Measurements from ENCODE around the gene SERTAD2. TPM values are rescaled to one million over a fixed set of nuclear protein-coding genes. Genes with fewer than 3 reads are reported as not detected.

SERTAD2 gene
- total RNA-seq, 4 donors from 2014 or later = 15.9 to 18.8 (median 17.4) TPM

DNA sequence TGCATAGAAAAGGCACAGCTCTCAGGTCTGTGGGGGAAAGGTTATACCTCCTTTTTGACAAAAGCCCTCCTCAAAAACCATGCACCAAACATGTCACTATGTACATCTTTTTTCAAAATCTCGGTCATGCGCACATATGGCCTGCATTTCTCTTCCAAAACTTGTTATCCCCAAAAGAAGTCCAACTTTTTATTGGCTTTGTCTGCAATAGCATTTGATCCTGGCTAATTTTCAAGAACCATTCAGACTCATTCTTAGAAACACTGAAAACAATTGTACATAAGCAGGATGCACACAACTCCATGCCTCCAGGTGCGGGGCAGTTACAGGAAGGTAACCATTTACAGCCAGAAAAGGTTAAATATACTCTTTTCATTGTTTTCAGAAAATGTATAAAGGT, 21.9 kb downstream of the SERTAD2 start:
- no peak for DNase-seq (ENCODE audit: low spot score in 2 of 2)
- 89 to 95% methylated on average over 3 of the region's 3 CpGs for WGBS, 2 donors
- Histone ChIP-seq H3K36me3 (peaks cover 0 to 42% (median 3%) of the 10 kb centered on the region in 3 donors), H3K4me1 (peaks cover 0 to 42% (median 6%) of the 10 kb centered on the region in 4 donors), H3K27me3 (no peaks in the 10 kb centered on the region), H3K27ac (no peak overlapping the region), H3K9me3 (no peaks in the 10 kb centered on the region), H3K4me3 (no peak overlapping the region)
- TF ChIP-seq EP300 (IDR thresholded peaks at IDR 0.05) = no peak
- no peak for TF ChIP-seq POLR2A (IDR thresholded peaks at IDR 0.05)
- TF ChIP-seq CTCF (IDR thresholded peaks at IDR 0.05) = no peak

- DNase-seq (ENCODE audit: low spot score in 2 of 2) = no peak
- no peak overlapping the region for H3K4me3 ChIP-seq
- TF ChIP-seq CTCF (IDR thresholded peaks at IDR 0.05) (no peak), EP300 (IDR thresholded peaks at IDR 0.05) (no peak), POLR2A (IDR thresholded peaks at IDR 0.05) (no peak)
- H3K27me3 ChIP-seq = no peaks in the 10 kb centered on the region
- H3K9me3 ChIP-seq = no peaks in the 10 kb centered on the region
- peaks cover 0 to 32% (median 0%) of the 10 kb centered on the region in 3 donors for H3K36me3 ChIP-seq
- peaks cover 0 to 40% (median 5%) of the 10 kb centered on the region in 4 donors for H3K4me1 ChIP-seq
- no peak overlapping the region for H3K27ac ChIP-seq
- 89% methylated on average over 10 of the region's 10 CpGs for WGBS, 2 donors
These were observed 23.0 kb downstream of the SERTAD2 start for GRCh38 chr2:64630752-64631151.

GRCh38 chr2:64629875-64630274, 23.8 kb downstream of the SERTAD2 start:
- TF ChIP-seq EP300 (IDR thresholded peaks at IDR 0.05) (no peak), POLR2A (IDR thresholded peaks at IDR 0.05) (no peak), CTCF (IDR thresholded peaks at IDR 0.05) (no peak)
- no peak for DNase-seq (ENCODE audit: low spot score in 2 of 2)
- no peak overlapping the region for H3K4me3 ChIP-seq
- H3K27ac ChIP-seq = no peak overlapping the region
- H3K9me3 ChIP-seq = no peaks in the 10 kb centered on the region
- peaks cover 0 to 23% (median 0%) of the 10 kb centered on the region in 3 donors for H3K36me3 ChIP-seq
- WGBS, 2 donors = 90 to 96% methylated on average over 7 of the region's 7 CpGs
- no peaks in the 10 kb centered on the region for H3K27me3 ChIP-seq
- peaks cover 0 to 37% (median 5%) of the 10 kb centered on the region in 4 donors for H3K4me1 ChIP-seq

DNA sequence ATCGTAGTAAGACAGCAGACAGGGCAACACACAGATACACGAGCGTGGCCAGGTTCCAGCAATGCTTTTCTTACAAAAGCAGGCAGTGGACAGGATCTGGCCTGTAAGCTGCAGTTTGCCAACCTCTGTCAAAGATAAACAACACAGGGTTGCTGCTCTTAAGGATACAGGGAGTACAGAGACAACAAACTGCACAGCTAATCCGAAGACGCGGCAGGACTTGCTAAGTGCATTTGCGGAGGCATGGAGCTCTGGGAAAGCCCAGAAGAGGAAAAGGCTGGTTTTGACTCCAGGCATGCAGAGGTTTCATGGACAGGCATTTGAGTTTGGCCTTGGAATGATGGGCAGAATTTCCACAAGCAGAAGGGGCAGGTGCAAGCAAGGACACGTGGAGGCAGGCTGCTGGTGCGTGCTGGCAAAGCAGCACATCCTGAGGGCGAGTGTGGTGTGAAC, 24.4 kb downstream of the SERTAD2 start:
- Histone ChIP-seq H3K4me1 (peaks cover 0 to 32% (median 3%) of the 10 kb centered on the region in 4 donors), H3K4me3 (no peak overlapping the region), H3K27me3 (no peaks in the 10 kb centered on the region), H3K36me3 (peaks cover 0 to 18% (median 0%) of the 10 kb centered on the region in 3 donors), H3K27ac (no peak overlapping the region), H3K9me3 (no peaks in the 10 kb centered on the region)
- WGBS, 2 donors = 79 to 80% methylated on average over 10 of the region's 10 CpGs
- no peak for TF ChIP-seq CTCF (IDR thresholded peaks at IDR 0.05)
- TF ChIP-seq EP300 (IDR thresholded peaks at IDR 0.05) = no peak
- no peak for TF ChIP-seq POLR2A (IDR thresholded peaks at IDR 0.05)
- no peak for DNase-seq (ENCODE audit: low spot score in 2 of 2)

DNA sequence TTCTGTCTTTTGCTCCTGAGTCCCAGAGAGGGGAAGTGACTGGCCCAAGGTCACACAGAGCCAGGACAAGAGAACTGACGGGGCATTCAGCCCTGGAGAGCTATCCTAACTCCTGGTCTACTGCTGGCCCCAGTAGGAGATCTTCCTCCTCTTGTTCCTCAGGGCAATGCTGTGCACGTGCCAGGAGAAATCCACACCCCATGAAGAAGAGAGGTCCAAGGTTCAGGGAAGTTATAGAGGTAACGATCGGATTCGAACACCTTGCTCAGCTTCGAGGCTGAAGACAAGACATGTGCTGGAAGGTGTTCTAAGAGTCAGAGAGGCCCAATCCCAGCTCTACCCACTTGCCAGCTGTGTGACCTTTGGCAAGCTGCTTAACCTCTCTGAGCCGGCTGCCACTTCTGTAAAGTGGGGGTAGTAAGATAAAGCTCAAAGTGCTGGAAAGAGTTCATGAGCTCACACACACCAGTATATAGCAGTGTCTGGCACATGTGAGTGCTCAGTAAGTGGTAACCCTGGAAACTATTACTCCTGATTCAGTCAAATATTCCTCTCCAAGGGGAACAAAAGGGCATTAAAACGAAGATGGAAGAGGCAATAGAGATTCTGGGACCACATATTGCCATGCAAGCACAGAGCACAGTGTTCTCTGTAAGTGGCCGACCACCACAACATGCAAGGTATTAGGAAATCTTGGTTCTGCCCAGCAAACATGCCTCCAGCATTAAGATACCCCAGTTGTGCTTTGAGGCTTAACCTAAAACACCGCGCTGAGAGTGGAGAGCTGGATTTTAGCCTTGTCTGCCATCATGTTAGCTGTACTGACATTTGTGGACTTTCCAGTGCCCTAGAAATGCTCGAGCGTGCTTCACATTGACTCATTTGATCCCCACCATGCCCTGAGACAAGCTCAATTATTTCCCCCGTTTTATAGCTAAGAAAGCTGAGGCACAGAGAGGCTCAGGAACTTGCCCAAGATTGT, 25.6 kb downstream of the SERTAD2 start:
- WGBS, 2 donors = 75 to 78% methylated on average over 14 of the region's 14 CpGs
- H3K4me1 ChIP-seq = peaks cover 0 to 25% (median 0%) of the 10 kb centered on the region in 4 donors
- no peaks in the 10 kb centered on the region for H3K9me3 ChIP-seq
- H3K4me3 ChIP-seq = no peak overlapping the region
- TF ChIP-seq EP300 (IDR thresholded peaks at IDR 0.05) (no peak), CTCF (IDR thresholded peaks at IDR 0.05) (no peak), POLR2A (IDR thresholded peaks at IDR 0.05) (no peak)
- no peak for DNase-seq (ENCODE audit: low spot score in 2 of 2)
- H3K27me3 ChIP-seq = no peaks in the 10 kb centered on the region
- peak overlapping the region in 2 of 4 donors; percentile 71 for H3K27ac ChIP-seq
- peaks cover 0 to 16% (median 0%) of the 10 kb centered on the region in 3 donors for H3K36me3 ChIP-seq
